WERI-Rb-1 (cell line): ENCODE results near the gene CCBE1.
A peak's percentile ranks its signal among the peaks of the same experiment; 100 is the strongest.

Source experiments
- DNase-seq: peaks from one replicate; pipeline ENCODE4 v3.0.0-alpha.2; 2020
- H3K27ac ChIP-seq: fragments of 250-450 bp; sonication (Bioruptor Pico); 2 replicates; pipeline ENCODE4 v1.5.1; 2020; ENCODE audit warnings: mild to moderate bottlenecking, moderate library complexity
- H3K27me3 ChIP-seq: fragments of 250-450 bp; sonication (Bioruptor Pico); 2 replicates; pipeline ENCODE4 v1.5.1; 2021; ENCODE audit warnings: mild to moderate bottlenecking, low read depth, moderate library complexity; ENCODE audit not compliant: insufficient read depth, severe bottlenecking
- H3K36me3 ChIP-seq: fragments of 250-450 bp; sonication (Bioruptor Pico); 2 replicates; pipeline ENCODE4 v1.5.1; 2020; ENCODE audit warnings: mild to moderate bottlenecking, moderate library complexity
- H3K4me3 ChIP-seq: 2 replicates; pipeline ENCODE4 v1.5.1; 2011; ENCODE audit warnings: low read depth, mild to moderate bottlenecking, control low read depth, low read length
- H3K9me3 ChIP-seq: fragments of 250-450 bp; sonication (Bioruptor Pico); 2 replicates; pipeline ENCODE4 v1.5.1; 2021; ENCODE audit warnings: mild to moderate bottlenecking, moderate library complexity; ENCODE audit not compliant: severe bottlenecking
- TF ChIP-seq, protein P1 (sequence below): IDR thresholded peaks from 2 replicates; pipeline ENCODE4 v1.5.1; 2011; ENCODE audit warnings: low read depth, mild to moderate bottlenecking, control low read depth, inconsistent platforms, low read length

The CCBE1 gene

GRCh38 chr18:59509481-59510442 lies 187.5 kb downstream of the CCBE1 start:
- no peaks in the 10 kb centered on the region for H3K36me3 ChIP-seq
- H3K4me3 ChIP-seq, result no peak overlapping the region
- no peaks in the 10 kb centered on the region for H3K27me3 ChIP-seq
- no peaks in the 10 kb centered on the region for H3K9me3 ChIP-seq
- no peak for DNase-seq
- no peak overlapping the region for H3K27ac ChIP-seq
- TF ChIP-seq, protein P1, sequence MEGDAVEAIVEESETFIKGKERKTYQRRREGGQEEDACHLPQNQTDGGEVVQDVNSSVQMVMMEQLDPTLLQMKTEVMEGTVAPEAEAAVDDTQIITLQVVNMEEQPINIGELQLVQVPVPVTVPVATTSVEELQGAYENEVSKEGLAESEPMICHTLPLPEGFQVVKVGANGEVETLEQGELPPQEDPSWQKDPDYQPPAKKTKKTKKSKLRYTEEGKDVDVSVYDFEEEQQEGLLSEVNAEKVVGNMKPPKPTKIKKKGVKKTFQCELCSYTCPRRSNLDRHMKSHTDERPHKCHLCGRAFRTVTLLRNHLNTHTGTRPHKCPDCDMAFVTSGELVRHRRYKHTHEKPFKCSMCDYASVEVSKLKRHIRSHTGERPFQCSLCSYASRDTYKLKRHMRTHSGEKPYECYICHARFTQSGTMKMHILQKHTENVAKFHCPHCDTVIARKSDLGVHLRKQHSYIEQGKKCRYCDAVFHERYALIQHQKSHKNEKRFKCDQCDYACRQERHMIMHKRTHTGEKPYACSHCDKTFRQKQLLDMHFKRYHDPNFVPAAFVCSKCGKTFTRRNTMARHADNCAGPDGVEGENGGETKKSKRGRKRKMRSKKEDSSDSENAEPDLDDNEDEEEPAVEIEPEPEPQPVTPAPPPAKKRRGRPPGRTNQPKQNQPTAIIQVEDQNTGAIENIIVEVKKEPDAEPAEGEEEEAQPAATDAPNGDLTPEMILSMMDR, result no peak

DNA sequence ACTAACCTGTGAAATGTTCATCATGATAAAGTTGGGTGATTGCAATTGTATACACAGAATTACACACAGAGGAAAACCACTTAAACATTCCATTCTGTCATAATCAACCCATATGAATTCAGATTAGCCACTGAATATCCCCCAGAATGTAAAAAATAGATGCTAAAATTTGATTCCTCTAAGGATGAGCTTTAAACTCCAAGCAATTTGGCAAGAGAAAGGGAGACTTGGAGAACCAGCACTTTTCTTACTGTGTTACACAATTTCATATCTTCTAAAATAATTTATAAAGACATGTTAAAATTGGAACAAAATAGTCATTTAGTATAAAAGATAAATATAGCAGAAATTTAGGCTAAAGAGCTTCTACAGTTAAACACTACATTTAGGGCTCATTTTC lies 191.9 kb downstream of the CCBE1 start:
- no peaks in the 10 kb centered on the region for H3K27me3 ChIP-seq
- TF ChIP-seq, protein P1, result no peak
- no peak overlapping the region for H3K27ac ChIP-seq
- H3K9me3 ChIP-seq, result no peaks in the 10 kb centered on the region
- no peak overlapping the region for H3K4me3 ChIP-seq
- no peak for DNase-seq
- no peaks in the 10 kb centered on the region for H3K36me3 ChIP-seq

DNA sequence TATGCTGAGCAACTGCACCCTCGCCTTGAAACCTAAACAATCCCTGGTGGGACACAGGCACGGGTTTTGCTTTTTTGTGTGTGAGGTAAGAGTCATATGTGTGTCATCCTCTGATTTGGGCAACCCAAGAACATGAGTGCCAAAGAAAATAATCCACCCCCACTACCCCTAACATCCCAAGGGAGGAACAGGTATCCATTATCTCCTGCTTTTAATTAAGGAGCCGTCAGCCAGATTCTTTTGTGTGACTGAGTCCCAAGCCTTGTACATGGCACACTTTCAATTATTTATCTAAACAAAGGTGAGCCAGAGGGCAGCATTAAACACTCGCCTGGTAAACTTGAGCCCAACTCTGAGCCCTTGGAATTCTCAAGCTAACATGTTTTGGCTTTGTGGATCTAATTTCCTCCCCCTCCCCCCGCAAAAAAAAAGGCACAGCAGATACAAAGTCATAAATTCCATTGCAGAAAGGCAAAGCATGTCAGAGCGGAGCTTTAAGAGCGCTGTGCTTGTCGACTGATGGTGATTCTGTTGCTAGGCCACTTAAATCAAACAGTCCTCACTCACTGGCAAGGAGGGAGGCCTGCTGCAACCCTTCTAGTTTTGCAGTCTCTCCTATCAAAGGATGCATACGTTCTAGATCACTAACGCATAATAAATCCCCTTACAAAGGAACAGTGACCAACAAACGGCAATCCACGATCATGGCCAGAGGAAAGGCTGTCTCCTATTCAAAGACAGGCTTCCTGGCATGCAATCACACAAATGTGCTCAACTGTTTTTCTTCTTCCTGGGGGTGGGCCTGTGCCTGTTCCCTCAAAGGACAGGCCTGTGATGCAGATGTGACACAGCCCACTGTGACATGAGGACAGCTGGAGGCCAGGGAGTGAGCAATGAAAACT lies 194.7 kb downstream of the CCBE1 start:
- no peaks in the 10 kb centered on the region for H3K36me3 ChIP-seq
- no peak for DNase-seq
- TF ChIP-seq, protein P1, result no peak
- H3K4me3 ChIP-seq, result no peak overlapping the region
- H3K27me3 ChIP-seq, result no peaks in the 10 kb centered on the region
- H3K27ac ChIP-seq, result peak overlapping the region; percentile 40
- H3K9me3 ChIP-seq, result peaks cover 10% of the 10 kb centered on the region

- TF ChIP-seq, protein P1, result no peak
- no peaks in the 10 kb centered on the region for H3K36me3 ChIP-seq
- DNase-seq, result peak; percentile 89
- peak overlapping the region; percentile 59 for H3K27ac ChIP-seq
- no peaks in the 10 kb centered on the region for H3K27me3 ChIP-seq
- H3K9me3 ChIP-seq, result peaks cover 10% of the 10 kb centered on the region
- H3K4me3 ChIP-seq, result no peak overlapping the region
Observed at GRCh38 chr18:59501920-59502273, 195.3 kb downstream of the CCBE1 start.

DNA sequence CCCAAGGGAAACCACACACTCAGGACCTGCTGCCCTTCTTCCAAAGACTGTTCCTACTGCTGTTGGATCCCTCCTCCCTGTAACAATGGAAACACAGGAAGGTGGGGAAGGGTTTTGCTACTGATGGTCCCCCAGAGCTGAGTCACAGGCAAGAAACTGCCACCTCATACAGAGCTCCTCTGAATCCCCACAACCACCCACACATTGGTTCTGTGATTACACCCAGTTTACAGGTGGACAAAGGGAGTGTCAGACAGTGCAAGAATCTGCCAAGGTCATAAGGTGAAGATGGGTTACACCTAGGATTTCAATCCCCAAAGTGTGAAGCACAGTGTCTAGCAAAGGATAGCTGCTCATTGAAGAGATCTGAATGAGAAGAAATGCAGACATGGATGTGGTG lies 196.5 kb downstream of the CCBE1 start:
- TF ChIP-seq, protein P1, result no peak

More for the DNA sequence above, 196.5 kb downstream of the CCBE1 start:
- Histone ChIP-seq H3K27me3 (no peaks in the 10 kb centered on the region), H3K36me3 (no peaks in the 10 kb centered on the region), H3K9me3 (peaks cover 10% of the 10 kb centered on the region), H3K27ac (peak overlapping the region; percentile 59; the same call in 1 of the 2 replicates), H3K4me3 (no peak overlapping the region)
- DNase-seq, result no peak
